Left ventricle myocardium inferior (tissue), 1 donor: ENCODE measurements around the gene BAHCC1. TPM values are rescaled to one million over a fixed set of nuclear protein-coding genes. Genes with fewer than 3 reads are reported as not detected.
A peak's percentile ranks its signal among the peaks of the same experiment; 100 is the strongest.

Experiments
- DNase-seq: peaks from one replicate; pipeline ENCODE4 v3.0.0-alpha.2; 2020
- H3K27ac ChIP-seq: fragments of 200-600 bp; replicated peaks from 2 replicates; pipeline ENCODE4 v1.8.0; 2021
- H3K27me3 ChIP-seq: fragments of 200-600 bp; 2 replicates; pipeline ENCODE4 v1.8.0; 2021; ENCODE audit warnings: low read depth
- H3K36me3 ChIP-seq: fragments of 200-600 bp; 2 replicates; pipeline ENCODE4 v1.8.0; 2021
- H3K4me1 ChIP-seq: fragments of 200-600 bp; 2 replicates; pipeline ENCODE4 v1.8.0; 2021
- H3K4me3 ChIP-seq: fragments of 200-600 bp; 2 replicates; pipeline ENCODE4 v1.8.0; 2021; ENCODE audit warnings: mild to moderate bottlenecking, moderate library complexity
- H3K9me3 ChIP-seq: fragments of 200-600 bp; replicated peaks from 2 replicates; pipeline ENCODE4 v1.8.0; 2021
- intact Hi-C: fragments of 100-400 bp; cut with micrococcal nuclease; formaldehyde crosslinking; loops from one replicate; pipeline ENCODE4 v1.11.0; 2022
- total RNA-seq: library from RNA; stranded (reverse); fragmentation: NEBNext Ultra II Directional; extraction: Animal tissue kit (Norgen Biotek cat#: 25700); gene quantifications from one replicate; pipeline ENCODE4 v1.2.1, GENCODE V29; 2021
- TF ChIP-seq, protein P1 (sequence below): fragments of 200-600 bp; IDR thresholded peaks from 2 replicates; pipeline ENCODE4 v1.8.0; 2021; ENCODE audit warnings: antibody characterized with exemption, mild to moderate bottlenecking, borderline replicate concordance
- donor health status: DM: no; HTN: yes; CAD: no; lungs with severe emphysema.

BAHCC1 gene
- total RNA-seq, 1 donor from 2014 or later: 7.3 TPM

DNA sequence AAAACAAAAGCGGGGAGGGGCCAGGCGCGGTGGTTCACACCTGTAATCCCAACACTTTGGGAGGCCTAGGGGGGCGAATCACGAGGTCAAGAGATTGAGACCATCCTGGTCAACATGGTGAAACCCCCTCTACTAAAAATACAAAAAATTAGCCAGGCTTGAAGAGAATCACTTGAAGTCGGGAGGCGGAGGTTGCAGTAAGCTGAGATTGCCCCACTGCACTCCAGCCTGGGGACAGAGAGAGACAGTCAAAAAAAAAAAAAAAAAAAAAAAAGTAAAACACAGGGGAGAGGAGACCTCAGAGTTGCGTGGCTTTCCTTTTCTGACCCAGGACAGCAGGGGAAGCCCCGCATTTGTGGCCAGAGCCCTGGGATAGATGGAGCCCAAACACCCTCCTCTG lies 97.4 kb downstream of the BAHCC1 start:
- TF ChIP-seq, protein P1, sequence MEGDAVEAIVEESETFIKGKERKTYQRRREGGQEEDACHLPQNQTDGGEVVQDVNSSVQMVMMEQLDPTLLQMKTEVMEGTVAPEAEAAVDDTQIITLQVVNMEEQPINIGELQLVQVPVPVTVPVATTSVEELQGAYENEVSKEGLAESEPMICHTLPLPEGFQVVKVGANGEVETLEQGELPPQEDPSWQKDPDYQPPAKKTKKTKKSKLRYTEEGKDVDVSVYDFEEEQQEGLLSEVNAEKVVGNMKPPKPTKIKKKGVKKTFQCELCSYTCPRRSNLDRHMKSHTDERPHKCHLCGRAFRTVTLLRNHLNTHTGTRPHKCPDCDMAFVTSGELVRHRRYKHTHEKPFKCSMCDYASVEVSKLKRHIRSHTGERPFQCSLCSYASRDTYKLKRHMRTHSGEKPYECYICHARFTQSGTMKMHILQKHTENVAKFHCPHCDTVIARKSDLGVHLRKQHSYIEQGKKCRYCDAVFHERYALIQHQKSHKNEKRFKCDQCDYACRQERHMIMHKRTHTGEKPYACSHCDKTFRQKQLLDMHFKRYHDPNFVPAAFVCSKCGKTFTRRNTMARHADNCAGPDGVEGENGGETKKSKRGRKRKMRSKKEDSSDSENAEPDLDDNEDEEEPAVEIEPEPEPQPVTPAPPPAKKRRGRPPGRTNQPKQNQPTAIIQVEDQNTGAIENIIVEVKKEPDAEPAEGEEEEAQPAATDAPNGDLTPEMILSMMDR: no peak
- no peaks in the 10 kb centered on the region for H3K9me3 ChIP-seq
- no peak overlapping the region for H3K4me3 ChIP-seq
- intact Hi-C loops: no loop called here
- H3K4me1 ChIP-seq: peaks cover 20% of the 10 kb centered on the region
- H3K27me3 ChIP-seq: peaks cover 14% of the 10 kb centered on the region
- H3K36me3 ChIP-seq: no peaks in the 10 kb centered on the region
- no peak overlapping the region for H3K27ac ChIP-seq
- DNase-seq: no peak

DNA sequence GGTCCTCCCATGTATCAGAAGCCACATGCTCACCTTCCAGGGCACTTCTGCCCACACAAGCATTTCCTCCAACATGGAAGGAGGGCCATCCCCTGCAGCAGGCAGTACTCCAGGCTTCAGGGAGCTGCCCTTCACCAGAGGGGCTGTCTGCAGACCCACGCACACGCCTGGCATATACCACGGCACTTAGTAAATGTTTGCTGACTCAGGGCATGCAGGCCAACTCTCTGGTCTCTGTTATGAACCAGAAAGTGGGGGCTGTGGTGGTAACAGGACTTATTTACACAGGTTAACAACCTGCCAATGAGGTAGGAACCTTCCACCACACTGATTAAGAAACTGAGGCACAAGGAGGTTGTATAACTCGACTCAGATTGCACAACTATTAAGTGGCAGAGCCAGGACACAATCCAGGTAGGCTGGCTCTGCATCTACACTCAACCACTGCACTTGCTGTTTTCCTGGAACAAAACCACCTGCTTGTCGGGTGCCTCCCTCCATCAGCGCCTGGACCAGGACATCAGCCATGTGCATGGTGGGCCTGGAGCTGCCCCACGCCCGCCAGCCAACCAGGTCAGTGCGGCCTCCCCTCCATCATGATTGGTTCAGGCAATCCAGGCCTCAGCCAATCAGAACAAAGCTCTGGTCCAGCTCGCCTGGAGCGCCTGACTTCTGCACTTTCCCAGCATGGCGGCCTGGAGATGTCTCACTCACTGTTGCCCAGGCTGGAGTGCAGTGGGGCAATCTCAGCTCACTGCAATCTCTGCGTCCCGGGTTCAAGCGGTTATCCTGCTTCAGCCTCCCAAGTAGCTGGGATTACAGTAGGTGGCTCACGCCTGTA lies 98.2 kb downstream of the BAHCC1 start:
- no peak for DNase-seq
- Histone ChIP-seq H3K36me3 (no peaks in the 10 kb centered on the region), H3K4me1 (peaks cover 14% of the 10 kb centered on the region), H3K27ac (no peak overlapping the region), H3K4me3 (no peak overlapping the region), H3K9me3 (no peaks in the 10 kb centered on the region), H3K27me3 (peaks cover 14% of the 10 kb centered on the region)
- intact Hi-C loops: no loop called here
- TF ChIP-seq, protein P1: no peak

DNA sequence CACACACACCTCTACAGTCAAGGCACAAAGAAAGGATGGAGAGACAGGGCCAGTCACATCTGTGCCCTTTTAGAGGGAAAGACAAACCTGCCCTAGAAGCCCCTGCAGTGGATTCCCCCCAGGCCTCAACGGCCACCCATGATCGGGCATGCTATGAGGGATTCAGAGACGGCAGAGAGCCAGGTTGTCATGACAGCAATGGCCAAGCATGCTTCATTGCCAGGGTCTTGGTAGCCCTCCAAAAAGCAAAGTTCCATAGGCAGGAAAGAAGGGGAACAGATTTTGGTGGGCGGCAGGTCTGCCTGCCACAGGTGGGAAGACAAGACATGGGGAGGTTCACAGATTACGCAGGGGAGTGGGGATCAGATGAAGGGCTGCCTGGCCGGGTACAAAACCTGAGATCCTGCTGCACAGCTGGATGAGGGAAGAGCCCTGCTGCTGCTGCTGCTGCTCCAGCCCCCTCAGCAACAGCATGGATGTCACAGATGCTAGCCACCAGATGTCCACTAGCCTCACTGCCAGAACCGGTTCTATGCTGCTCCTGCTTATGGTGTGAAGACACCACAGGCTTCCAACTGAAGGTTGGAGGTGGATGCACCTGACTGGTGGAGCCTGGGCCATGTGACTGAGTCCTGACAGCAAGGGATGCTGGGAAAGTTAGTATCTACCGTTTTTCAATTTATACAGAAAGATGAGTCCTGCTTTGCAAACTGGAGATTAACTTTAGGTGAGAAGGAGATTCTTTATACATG lies 99.5 kb downstream of the BAHCC1 start:
- Histone ChIP-seq H3K4me3 (no peak overlapping the region), H3K36me3 (no peaks in the 10 kb centered on the region), H3K9me3 (no peaks in the 10 kb centered on the region), H3K27ac (no peak overlapping the region), H3K4me1 (peaks cover 9% of the 10 kb centered on the region), H3K27me3 (peaks cover 20% of the 10 kb centered on the region)
- DNase-seq: no peak
- TF ChIP-seq, protein P1: no peak
- intact Hi-C loops: no loop called here

DNA sequence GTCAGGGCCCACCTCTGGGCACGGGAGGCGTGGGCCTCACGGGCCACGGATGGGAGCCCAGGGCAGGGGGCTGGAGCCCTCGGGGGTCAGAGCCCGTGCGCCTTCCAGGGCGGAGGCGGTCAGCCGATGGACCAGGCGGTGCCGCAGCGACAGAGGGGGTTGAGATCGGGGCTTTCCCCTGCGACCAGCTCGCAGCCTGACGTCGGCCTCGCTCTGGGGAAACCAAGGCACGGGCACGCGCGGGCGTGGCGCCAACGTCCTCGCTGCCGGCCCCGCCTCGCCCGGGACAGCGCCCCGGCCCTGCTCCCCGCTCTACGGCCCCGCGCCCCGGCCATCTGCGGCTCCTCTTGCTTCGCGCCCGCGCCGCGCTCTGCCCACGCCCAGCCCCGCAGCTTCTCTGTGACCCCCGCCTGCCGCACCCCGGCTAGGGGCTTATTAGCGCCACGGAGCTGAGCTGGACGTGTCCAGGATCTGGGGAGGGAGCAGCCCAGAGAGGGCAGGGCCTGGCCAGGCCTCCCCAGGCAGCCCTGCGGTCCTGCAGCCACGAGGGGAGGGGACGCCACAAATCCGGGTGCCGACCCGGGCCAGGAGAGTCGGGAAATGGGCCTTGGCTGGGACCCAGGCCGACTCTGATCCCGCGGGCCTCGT lies 103.8 kb downstream of the BAHCC1 start:
- Histone ChIP-seq H3K27ac (no peak overlapping the region), H3K4me3 (peak overlapping the region; percentile 19), H3K27me3 (peaks cover 13% of the 10 kb centered on the region), H3K9me3 (no peaks in the 10 kb centered on the region), H3K36me3 (no peaks in the 10 kb centered on the region), H3K4me1 (peaks cover 7% of the 10 kb centered on the region)
- intact Hi-C loops: no loop called here
- no peak for DNase-seq
- TF ChIP-seq, protein P1: no peak

DNA sequence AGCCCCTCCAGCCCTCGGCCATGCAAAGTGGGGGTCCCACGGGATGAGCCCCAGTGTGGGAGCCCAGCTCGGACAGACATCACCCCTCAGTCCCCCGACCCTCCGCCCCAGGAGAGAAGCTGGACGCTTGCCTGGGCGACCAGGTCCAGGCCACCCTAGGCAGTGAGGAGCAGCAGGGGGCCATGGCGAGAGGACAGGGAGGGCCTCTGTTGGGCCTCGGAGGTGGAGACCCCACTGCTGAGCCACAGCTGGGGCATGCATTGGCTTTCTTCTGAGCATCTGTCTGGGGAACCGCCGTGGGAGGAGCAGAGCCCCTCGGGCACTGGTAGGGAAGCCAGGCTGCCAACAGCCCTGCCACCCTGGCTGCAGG lies 104.3 kb downstream of the BAHCC1 start:
- peaks cover 12% of the 10 kb centered on the region for H3K27me3 ChIP-seq
- H3K4me3 ChIP-seq: no peak overlapping the region
- H3K36me3 ChIP-seq: no peaks in the 10 kb centered on the region
- intact Hi-C loops: no loop called here
- H3K9me3 ChIP-seq: no peaks in the 10 kb centered on the region
- DNase-seq: no peak
- H3K4me1 ChIP-seq: peaks cover 7% of the 10 kb centered on the region
- TF ChIP-seq, protein P1: no peak
- no peak overlapping the region for H3K27ac ChIP-seq
